ENCODE measurements around the gene CYP46A1.

- TF ChIP-seq, protein P1, sequence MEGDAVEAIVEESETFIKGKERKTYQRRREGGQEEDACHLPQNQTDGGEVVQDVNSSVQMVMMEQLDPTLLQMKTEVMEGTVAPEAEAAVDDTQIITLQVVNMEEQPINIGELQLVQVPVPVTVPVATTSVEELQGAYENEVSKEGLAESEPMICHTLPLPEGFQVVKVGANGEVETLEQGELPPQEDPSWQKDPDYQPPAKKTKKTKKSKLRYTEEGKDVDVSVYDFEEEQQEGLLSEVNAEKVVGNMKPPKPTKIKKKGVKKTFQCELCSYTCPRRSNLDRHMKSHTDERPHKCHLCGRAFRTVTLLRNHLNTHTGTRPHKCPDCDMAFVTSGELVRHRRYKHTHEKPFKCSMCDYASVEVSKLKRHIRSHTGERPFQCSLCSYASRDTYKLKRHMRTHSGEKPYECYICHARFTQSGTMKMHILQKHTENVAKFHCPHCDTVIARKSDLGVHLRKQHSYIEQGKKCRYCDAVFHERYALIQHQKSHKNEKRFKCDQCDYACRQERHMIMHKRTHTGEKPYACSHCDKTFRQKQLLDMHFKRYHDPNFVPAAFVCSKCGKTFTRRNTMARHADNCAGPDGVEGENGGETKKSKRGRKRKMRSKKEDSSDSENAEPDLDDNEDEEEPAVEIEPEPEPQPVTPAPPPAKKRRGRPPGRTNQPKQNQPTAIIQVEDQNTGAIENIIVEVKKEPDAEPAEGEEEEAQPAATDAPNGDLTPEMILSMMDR (conservative IDR thresholded peaks at IDR 0.05): no peak
- TF ChIP-seq EZH2 (IDR thresholded peaks at IDR 0.05; ENCODE audit: low read depth): no peak
Observed at GRCh38 chr14:99720941-99721791, 37.1 kb downstream of the CYP46A1 start.
